ENCODE results near the gene FXN. TPM values are rescaled to one million over a fixed set of nuclear protein-coding genes. Genes with fewer than 3 reads are reported as not detected.

FXN gene
- total and polyA plus RNA-seq, 5 donors from 2014 or later = 15.4 to 58.7 (median 44.0) TPM

DNA sequence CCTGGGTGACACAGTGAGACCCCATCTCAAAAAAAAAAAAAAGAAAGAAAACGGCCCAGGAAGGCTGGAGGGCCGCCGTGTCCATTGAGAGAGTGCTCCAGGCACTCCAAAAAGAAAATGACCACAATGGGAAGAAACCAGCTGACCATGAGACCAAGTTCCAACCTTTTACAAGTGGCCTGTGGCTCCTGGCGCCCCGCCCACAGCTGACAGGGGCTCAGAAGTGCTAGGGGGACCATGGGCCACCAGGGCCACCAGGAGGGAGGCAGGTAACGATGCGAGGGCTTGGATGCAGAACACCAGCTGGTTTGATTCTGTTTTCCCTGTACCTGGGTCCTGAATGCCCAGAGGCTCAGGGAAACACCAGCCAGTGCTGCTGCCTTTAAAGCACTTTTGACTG is 34.6 kb downstream of the FXN start:
- Histone ChIP-seq H3K9me3 (ENCODE audit: control insufficient read depth in 2 of 2, low read length in 2 of 2) (no peaks in the 10 kb centered on the region), H3K27me3 (ENCODE audit: control insufficient read depth, insufficient read depth, low read length) (no peaks in the 10 kb centered on the region), H3K27ac (ENCODE audit: insufficient read depth, low read length, poor library complexity, severe bottlenecking) (no peak overlapping the region), H3K4me3 (ENCODE audit: low read depth, low read length) (no peak overlapping the region), H3K36me3 (ENCODE audit: control insufficient read depth, insufficient read depth, low read length) (peaks cover 51% of the 10 kb centered on the region), H3K4me1 (ENCODE audit: control insufficient read depth, insufficient read depth, low read length, poor library complexity, severe bottlenecking) (no peaks in the 10 kb centered on the region)
- H3K9me3 Mint-ChIP-seq = no peaks in the 10 kb centered on the region
- no peaks in the 10 kb centered on the region for H3K27me3 Mint-ChIP-seq
- no peak overlapping the region for H3K4me3 Mint-ChIP-seq
- H3K36me3 Mint-ChIP-seq = peaks cover 41% of the 10 kb centered on the region
- no peak for ATAC-seq (ENCODE audit: low read depth in 2 of 2)
- no peak for DNase-seq
- peaks cover 0 to 6% (median 0%) of the 10 kb centered on the region in 4 donors for H3K4me1 Mint-ChIP-seq
- no peak overlapping the region for H3K27ac Mint-ChIP-seq

DNA sequence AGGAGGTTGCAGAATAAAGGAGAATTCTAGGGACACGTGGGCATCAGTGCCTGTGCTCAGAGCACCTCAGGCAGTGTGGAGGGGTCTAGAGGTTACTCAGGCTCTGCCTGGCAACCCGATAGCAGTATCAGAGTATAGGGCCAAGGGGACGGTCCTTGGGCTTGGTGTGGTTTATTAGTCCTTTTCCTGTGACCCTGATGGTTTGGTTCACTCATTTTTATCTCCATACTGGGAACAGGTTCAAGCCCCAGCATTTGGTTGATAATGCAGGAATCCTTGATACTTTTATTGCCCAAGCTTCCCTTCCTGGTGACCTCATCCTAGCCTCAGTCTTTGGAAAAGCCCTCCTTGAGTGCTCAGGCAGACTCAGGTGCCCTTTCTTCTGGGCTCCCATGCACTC is 35.5 kb downstream of the FXN start:
- peaks cover 33% of the 10 kb centered on the region for H3K36me3 Mint-ChIP-seq
- peaks cover 44% of the 10 kb centered on the region for H3K36me3 ChIP-seq (ENCODE audit: control insufficient read depth, insufficient read depth, low read length)
- DNase-seq (no peak), ATAC-seq (ENCODE audit: low read depth in 2 of 2) (no peak)
- no peaks in the 10 kb centered on the region for H3K9me3 ChIP-seq (ENCODE audit: control insufficient read depth in 2 of 2, low read length in 2 of 2)
- H3K4me3 Mint-ChIP-seq = no peak overlapping the region
- H3K27ac Mint-ChIP-seq = no peak overlapping the region
- no peaks in the 10 kb centered on the region for H3K9me3 Mint-ChIP-seq
- H3K27me3 ChIP-seq (ENCODE audit: control insufficient read depth, insufficient read depth, low read length) = no peaks in the 10 kb centered on the region
- H3K4me1 Mint-ChIP-seq = peaks cover 0 to 6% (median 0%) of the 10 kb centered on the region in 4 donors
- H3K4me1 ChIP-seq (ENCODE audit: control insufficient read depth, insufficient read depth, low read length, poor library complexity, severe bottlenecking) = no peaks in the 10 kb centered on the region
- H3K4me3 ChIP-seq (ENCODE audit: low read depth, low read length) = no peak overlapping the region
- H3K27ac ChIP-seq (ENCODE audit: insufficient read depth, low read length, poor library complexity, severe bottlenecking) = no peak overlapping the region
- no peaks in the 10 kb centered on the region for H3K27me3 Mint-ChIP-seq

DNA sequence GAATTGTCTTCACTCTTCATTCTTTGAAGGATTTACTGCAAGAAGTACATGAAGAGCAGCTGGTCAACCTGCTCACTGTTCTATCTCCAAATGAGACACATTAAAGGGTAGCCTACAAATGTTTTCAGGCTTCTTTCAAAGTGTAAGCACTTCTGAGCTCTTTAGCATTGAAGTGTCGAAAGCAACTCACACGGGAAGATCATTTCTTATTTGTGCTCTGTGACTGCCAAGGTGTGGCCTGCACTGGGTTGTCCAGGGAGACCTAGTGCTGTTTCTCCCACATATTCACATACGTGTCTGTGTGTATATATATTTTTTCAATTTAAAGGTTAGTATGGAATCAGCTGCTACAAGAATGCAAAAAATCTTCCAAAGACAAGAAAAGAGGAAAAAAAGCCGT is 37.6 kb downstream of the FXN start:
- H3K36me3 ChIP-seq (ENCODE audit: control insufficient read depth, insufficient read depth, low read length) = peaks cover 31% of the 10 kb centered on the region
- H3K36me3 Mint-ChIP-seq = peaks cover 22% of the 10 kb centered on the region
- no peaks in the 10 kb centered on the region for H3K27me3 ChIP-seq (ENCODE audit: control insufficient read depth, insufficient read depth, low read length)
- H3K4me3 Mint-ChIP-seq = no peak overlapping the region
- H3K27me3 Mint-ChIP-seq = no peaks in the 10 kb centered on the region
- H3K4me3 ChIP-seq (ENCODE audit: low read depth, low read length) = no peak overlapping the region
- H3K4me1 Mint-ChIP-seq = peaks cover 0 to 6% (median 0%) of the 10 kb centered on the region in 4 donors
- no peaks in the 10 kb centered on the region for H3K4me1 ChIP-seq (ENCODE audit: control insufficient read depth, insufficient read depth, low read length, poor library complexity, severe bottlenecking)
- DNase-seq (no peak), ATAC-seq (ENCODE audit: low read depth in 2 of 2) (no peak)
- H3K27ac Mint-ChIP-seq = no peak overlapping the region
- H3K27ac ChIP-seq (ENCODE audit: insufficient read depth, low read length, poor library complexity, severe bottlenecking) = no peak overlapping the region
- H3K9me3 ChIP-seq (ENCODE audit: control insufficient read depth in 2 of 2, low read length in 2 of 2) = no peaks in the 10 kb centered on the region
- H3K9me3 Mint-ChIP-seq = no peaks in the 10 kb centered on the region

DNA sequence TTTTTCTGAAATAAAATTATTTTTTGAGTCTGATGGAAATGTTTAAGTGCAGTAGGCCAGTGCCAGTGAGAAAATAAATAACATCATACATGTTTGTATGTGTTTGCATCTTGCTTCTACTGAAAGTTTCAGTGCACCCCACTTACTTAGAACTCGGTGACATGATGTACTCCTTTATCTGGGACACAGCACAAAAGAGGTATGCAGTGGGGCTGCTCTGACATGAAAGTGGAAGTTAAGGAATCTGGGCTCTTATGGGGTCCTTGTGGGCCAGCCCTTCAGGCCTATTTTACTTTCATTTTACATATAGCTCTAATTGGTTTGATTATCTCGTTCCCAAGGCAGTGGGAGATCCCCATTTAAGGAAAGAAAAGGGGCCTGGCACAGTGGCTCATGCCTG is 39.2 kb downstream of the FXN start:
- H3K27ac Mint-ChIP-seq = no peak overlapping the region
- Histone ChIP-seq H3K4me3 (ENCODE audit: low read depth, low read length) (no peak overlapping the region), H3K9me3 (ENCODE audit: control insufficient read depth in 2 of 2, low read length in 2 of 2) (no peaks in the 10 kb centered on the region), H3K36me3 (ENCODE audit: control insufficient read depth, insufficient read depth, low read length) (peaks cover 23% of the 10 kb centered on the region), H3K27ac (ENCODE audit: insufficient read depth, low read length, poor library complexity, severe bottlenecking) (no peak overlapping the region), H3K27me3 (ENCODE audit: control insufficient read depth, insufficient read depth, low read length) (no peaks in the 10 kb centered on the region), H3K4me1 (ENCODE audit: control insufficient read depth, insufficient read depth, low read length, poor library complexity, severe bottlenecking) (no peaks in the 10 kb centered on the region)
- H3K36me3 Mint-ChIP-seq = peaks cover 29% of the 10 kb centered on the region
- DNase-seq = no peak
- ATAC-seq (ENCODE audit: low read depth in 2 of 2) = no peak
- peaks cover 0 to 6% (median 0%) of the 10 kb centered on the region in 4 donors for H3K4me1 Mint-ChIP-seq
- H3K9me3 Mint-ChIP-seq = no peaks in the 10 kb centered on the region
- H3K4me3 Mint-ChIP-seq = no peak overlapping the region
- H3K27me3 Mint-ChIP-seq = no peaks in the 10 kb centered on the region

DNA sequence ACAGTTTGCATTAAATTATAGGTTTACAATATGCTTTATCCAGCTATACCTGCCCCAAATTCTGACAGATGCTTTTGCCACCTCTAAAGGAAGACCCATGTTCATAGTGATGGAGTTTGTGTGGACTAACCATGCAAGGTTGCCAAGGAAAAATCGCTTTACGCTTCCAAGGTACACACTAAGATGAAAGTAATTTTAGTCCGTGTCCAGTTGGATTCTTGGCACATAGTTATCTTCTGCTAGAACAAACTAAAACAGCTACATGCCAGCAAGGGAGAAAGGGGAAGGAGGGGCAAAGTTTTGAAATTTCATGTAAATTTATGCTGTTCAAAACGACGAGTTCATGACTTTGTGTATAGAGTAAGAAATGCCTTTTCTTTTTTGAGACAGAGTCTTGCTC is 41.0 kb downstream of the FXN start:
- no peak for ATAC-seq (ENCODE audit: low read depth in 2 of 2)
- Histone ChIP-seq H3K36me3 (ENCODE audit: control insufficient read depth, insufficient read depth, low read length) (peaks cover 13% of the 10 kb centered on the region), H3K4me3 (ENCODE audit: low read depth, low read length) (no peak overlapping the region), H3K27ac (ENCODE audit: insufficient read depth, low read length, poor library complexity, severe bottlenecking) (no peak overlapping the region), H3K9me3 (ENCODE audit: control insufficient read depth in 2 of 2, low read length in 2 of 2) (no peaks in the 10 kb centered on the region), H3K27me3 (ENCODE audit: control insufficient read depth, insufficient read depth, low read length) (no peaks in the 10 kb centered on the region), H3K4me1 (ENCODE audit: control insufficient read depth, insufficient read depth, low read length, poor library complexity, severe bottlenecking) (no peaks in the 10 kb centered on the region)
- no peak overlapping the region for H3K4me3 Mint-ChIP-seq
- peaks cover 0 to 6% (median 2%) of the 10 kb centered on the region in 4 donors for H3K4me1 Mint-ChIP-seq
- no peak for DNase-seq
- no peaks in the 10 kb centered on the region for H3K27me3 Mint-ChIP-seq
- H3K9me3 Mint-ChIP-seq = peaks cover 0 to 7% (median 0%) of the 10 kb centered on the region in 7 donors
- H3K27ac Mint-ChIP-seq = peak overlapping the region in 1 of 3 donors; percentile 63
- H3K36me3 Mint-ChIP-seq = peaks cover 27% of the 10 kb centered on the region

DNA sequence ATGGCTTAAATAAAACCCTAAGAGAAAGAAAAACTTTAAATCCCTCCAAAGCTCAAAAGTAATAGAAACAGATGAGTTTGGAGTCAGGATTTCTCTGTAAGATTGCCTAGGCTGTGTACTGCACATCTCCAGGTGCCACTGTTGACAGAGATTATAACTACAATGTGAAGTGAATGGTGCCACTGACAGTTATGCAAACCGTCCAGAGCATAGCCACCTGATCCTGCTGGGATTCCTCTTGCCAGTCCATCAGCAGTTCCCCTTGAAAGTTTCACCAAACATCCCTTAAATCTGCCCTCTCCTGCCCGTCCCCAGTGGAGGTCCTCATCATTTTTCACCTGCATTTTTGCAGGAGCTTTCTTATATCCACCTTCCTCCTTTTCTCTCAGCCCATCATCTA is 42.5 kb downstream of the FXN start:
- Histone ChIP-seq H3K9me3 (ENCODE audit: control insufficient read depth in 2 of 2, low read length in 2 of 2) (no peaks in the 10 kb centered on the region), H3K4me1 (ENCODE audit: control insufficient read depth, insufficient read depth, low read length, poor library complexity, severe bottlenecking) (no peaks in the 10 kb centered on the region), H3K27ac (ENCODE audit: insufficient read depth, low read length, poor library complexity, severe bottlenecking) (no peak overlapping the region), H3K4me3 (ENCODE audit: low read depth, low read length) (no peak overlapping the region), H3K27me3 (ENCODE audit: control insufficient read depth, insufficient read depth, low read length) (no peaks in the 10 kb centered on the region), H3K36me3 (ENCODE audit: control insufficient read depth, insufficient read depth, low read length) (peaks cover 5% of the 10 kb centered on the region)
- H3K27me3 Mint-ChIP-seq = no peaks in the 10 kb centered on the region
- H3K4me3 Mint-ChIP-seq = no peak overlapping the region
- H3K9me3 Mint-ChIP-seq = peaks cover 0 to 9% (median 2%) of the 10 kb centered on the region in 7 donors
- DNase-seq = no peak
- peaks cover 0 to 4% (median 2%) of the 10 kb centered on the region in 4 donors for H3K4me1 Mint-ChIP-seq
- ATAC-seq (ENCODE audit: low read depth in 2 of 2) = no peak
- peaks cover 13% of the 10 kb centered on the region for H3K36me3 Mint-ChIP-seq
- peak overlapping the region in 2 of 3 donors; percentile 5 to 14 for H3K27ac Mint-ChIP-seq

DNA sequence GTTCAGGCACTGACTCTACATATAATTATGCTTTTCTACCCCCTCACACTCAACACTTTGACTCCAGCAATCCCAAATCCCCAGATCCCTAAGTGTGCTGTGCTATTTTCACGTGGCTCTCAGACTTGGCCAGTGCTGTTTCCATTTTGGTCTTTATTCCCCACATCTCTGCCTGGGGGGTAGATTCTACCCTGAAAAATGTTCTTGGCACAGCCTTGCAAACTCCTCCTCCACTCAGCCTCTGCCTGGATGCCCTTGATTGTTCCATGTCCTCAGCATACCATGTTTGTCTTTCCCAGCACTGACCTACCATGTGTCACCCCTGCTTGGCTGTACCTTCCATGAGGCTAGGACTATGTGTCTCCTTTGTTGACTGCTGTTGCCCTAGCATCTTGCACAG is 43.0 kb downstream of the FXN start:
- H3K9me3 Mint-ChIP-seq = peaks cover 0 to 9% (median 3%) of the 10 kb centered on the region in 7 donors
- Histone ChIP-seq H3K4me1 (ENCODE audit: control insufficient read depth, insufficient read depth, low read length, poor library complexity, severe bottlenecking) (no peaks in the 10 kb centered on the region), H3K27ac (ENCODE audit: insufficient read depth, low read length, poor library complexity, severe bottlenecking) (no peak overlapping the region), H3K4me3 (ENCODE audit: low read depth, low read length) (no peak overlapping the region), H3K9me3 (ENCODE audit: control insufficient read depth in 2 of 2, low read length in 2 of 2) (no peaks in the 10 kb centered on the region), H3K36me3 (ENCODE audit: control insufficient read depth, insufficient read depth, low read length) (no peaks in the 10 kb centered on the region), H3K27me3 (ENCODE audit: control insufficient read depth, insufficient read depth, low read length) (no peaks in the 10 kb centered on the region)
- H3K4me1 Mint-ChIP-seq = peaks cover 0 to 4% (median 0%) of the 10 kb centered on the region in 4 donors
- DNase-seq (no peak), ATAC-seq (ENCODE audit: low read depth in 2 of 2) (no peak)
- no peak overlapping the region for H3K4me3 Mint-ChIP-seq
- no peaks in the 10 kb centered on the region for H3K27me3 Mint-ChIP-seq
- H3K36me3 Mint-ChIP-seq = peaks cover 9% of the 10 kb centered on the region
- peak overlapping the region in 2 of 3 donors; percentile 5 to 14 for H3K27ac Mint-ChIP-seq

DNA sequence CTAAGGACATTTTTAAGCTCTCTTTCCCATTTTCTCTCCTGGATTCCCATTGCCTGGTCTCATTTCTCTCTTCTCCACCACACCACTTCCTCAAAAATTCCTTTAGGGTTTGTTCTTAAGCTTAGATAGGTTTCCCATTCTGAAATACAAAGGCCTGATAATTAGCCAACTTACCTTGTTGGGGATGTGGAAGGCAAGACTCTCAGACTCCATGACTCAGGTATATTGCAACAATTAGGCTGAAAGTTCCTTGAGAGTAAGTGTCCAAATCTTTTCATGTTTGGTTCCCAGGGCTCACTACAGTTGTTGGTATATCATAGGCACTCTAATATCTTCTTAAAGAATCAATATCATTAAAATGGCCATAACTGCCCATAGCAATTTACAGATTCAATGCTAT is 43.6 kb downstream of the FXN start:
- H3K4me3 ChIP-seq (ENCODE audit: low read depth, low read length) = no peak overlapping the region
- H3K36me3 ChIP-seq (ENCODE audit: control insufficient read depth, insufficient read depth, low read length) = no peaks in the 10 kb centered on the region
- no peak for DNase-seq
- no peak overlapping the region for H3K27ac ChIP-seq (ENCODE audit: insufficient read depth, low read length, poor library complexity, severe bottlenecking)
- Mint-ChIP-seq H3K27ac (no peak overlapping the region), H3K9me3 (peaks cover 0 to 9% (median 3%) of the 10 kb centered on the region in 7 donors), H3K36me3 (peaks cover 9% of the 10 kb centered on the region), H3K4me1 (peaks cover 0 to 4% (median 0%) of the 10 kb centered on the region in 4 donors), H3K4me3 (no peak overlapping the region), H3K27me3 (no peaks in the 10 kb centered on the region)
- ATAC-seq (ENCODE audit: low read depth in 2 of 2) = no peak
- H3K4me1 ChIP-seq (ENCODE audit: control insufficient read depth, insufficient read depth, low read length, poor library complexity, severe bottlenecking) = no peaks in the 10 kb centered on the region
- H3K27me3 ChIP-seq (ENCODE audit: control insufficient read depth, insufficient read depth, low read length) = no peaks in the 10 kb centered on the region
- H3K9me3 ChIP-seq (ENCODE audit: control insufficient read depth in 2 of 2, low read length in 2 of 2) = no peaks in the 10 kb centered on the region
